Type B pancreatic cell (in vitro differentiated cells): Measurements from ENCODE around the gene IPO5. TPM values are rescaled to one million over a fixed set of nuclear protein-coding genes. Genes with fewer than 3 reads are reported as not detected.

ENCODE experiments used
- DNase-seq: peaks from one replicate; pipeline ENCODE4 v3.0.0; 2021; ENCODE audit warnings: mixed read lengths; ENCODE audit not compliant: unreplicated experiment; ENCODE audit errors: extremely low spot score
- H3K27ac Mint-ChIP-seq: 2 replicates; pipeline ENCODE4 v1.8.0; 2021; ENCODE audit warnings: mild to moderate bottlenecking, mixed read lengths
- H3K27me3 Mint-ChIP-seq: 2 replicates; pipeline ENCODE4 v1.8.0; 2021; ENCODE audit warnings: mixed read lengths
- H3K36me3 Mint-ChIP-seq: 2 replicates; pipeline ENCODE4 v1.8.0; 2021; ENCODE audit warnings: mixed read lengths
- H3K4me1 Mint-ChIP-seq: one replicate; pipeline ENCODE4 v1.8.0; 2021; ENCODE audit warnings: mixed read lengths; ENCODE audit not compliant: unreplicated experiment
- H3K4me3 Mint-ChIP-seq: 2 replicates; pipeline ENCODE4 v1.8.0; 2021; ENCODE audit warnings: mild to moderate bottlenecking, mixed read lengths
- H3K9me3 Mint-ChIP-seq: 2 replicates; pipeline ENCODE4 v1.8.0; 2021; ENCODE audit warnings: mixed read lengths
- total RNA-seq: library from RNA; stranded (reverse); gene quantifications from 2 replicates; pipeline ENCODE4 v1.2.1, GENCODE V29; 2021; ENCODE audit warnings: low replicate concordance
- TF ChIP-seq, protein P1 (sequence below): fragments of 200-600 bp; sonication (generic); conservative IDR thresholded peaks from 2 replicates; pipeline ENCODE4 v1.5.0; 2021; ENCODE audit warnings: antibody characterized with exemption, mild to moderate bottlenecking

IPO5 gene
- total RNA-seq, 1 donor from 2014 or later, result 202 TPM

DNA sequence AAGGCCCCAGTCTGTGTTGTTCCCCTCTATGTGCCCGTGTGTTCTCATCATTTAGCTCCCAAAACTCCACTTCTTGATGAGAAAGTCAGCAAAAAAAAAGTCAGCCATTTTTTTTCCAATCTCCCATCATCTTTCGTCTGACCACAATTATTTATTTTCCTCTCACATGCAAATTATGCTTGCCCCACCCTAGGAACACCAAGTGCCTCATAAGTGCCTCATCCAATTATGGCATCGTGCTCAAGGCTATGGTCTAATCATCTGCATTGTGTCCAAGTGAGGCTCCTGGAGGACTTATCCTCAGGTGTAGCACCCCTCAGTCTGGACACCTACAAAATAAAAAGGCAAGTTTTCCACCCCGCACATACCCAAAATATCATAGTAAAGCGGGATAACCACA lies 20.8 kb upstream of the IPO5 start:
- Mint-ChIP-seq H3K9me3 (no peaks in the 10 kb centered on the region), H3K4me3 (no peak overlapping the region), H3K27me3 (no peaks in the 10 kb centered on the region), H3K36me3 (no peaks in the 10 kb centered on the region), H3K27ac (no peak overlapping the region), H3K4me1 (peaks cover 10% of the 10 kb centered on the region)
- DNase-seq, result no peak
- TF ChIP-seq, protein P1, sequence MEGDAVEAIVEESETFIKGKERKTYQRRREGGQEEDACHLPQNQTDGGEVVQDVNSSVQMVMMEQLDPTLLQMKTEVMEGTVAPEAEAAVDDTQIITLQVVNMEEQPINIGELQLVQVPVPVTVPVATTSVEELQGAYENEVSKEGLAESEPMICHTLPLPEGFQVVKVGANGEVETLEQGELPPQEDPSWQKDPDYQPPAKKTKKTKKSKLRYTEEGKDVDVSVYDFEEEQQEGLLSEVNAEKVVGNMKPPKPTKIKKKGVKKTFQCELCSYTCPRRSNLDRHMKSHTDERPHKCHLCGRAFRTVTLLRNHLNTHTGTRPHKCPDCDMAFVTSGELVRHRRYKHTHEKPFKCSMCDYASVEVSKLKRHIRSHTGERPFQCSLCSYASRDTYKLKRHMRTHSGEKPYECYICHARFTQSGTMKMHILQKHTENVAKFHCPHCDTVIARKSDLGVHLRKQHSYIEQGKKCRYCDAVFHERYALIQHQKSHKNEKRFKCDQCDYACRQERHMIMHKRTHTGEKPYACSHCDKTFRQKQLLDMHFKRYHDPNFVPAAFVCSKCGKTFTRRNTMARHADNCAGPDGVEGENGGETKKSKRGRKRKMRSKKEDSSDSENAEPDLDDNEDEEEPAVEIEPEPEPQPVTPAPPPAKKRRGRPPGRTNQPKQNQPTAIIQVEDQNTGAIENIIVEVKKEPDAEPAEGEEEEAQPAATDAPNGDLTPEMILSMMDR, result no peak

DNA sequence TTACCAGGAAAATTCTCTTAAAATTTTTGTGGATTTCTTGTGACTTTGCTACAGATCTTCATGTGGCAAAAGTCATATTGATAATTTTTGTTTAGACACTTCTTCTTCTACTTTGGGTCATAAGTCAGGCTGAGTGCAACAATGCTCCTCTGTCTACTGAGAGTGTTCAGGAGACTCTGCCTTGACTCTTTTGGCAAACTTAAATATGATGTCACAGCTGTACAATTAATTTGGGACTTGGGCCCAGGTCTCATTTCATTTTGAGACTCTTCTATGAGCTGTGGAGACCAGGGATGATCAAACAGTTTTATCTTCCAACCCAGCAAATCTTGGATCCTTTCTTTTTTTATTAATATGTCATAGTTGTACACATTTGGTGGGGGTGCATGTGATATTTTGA lies 19.7 kb upstream of the IPO5 start:
- no peak for DNase-seq
- no peaks in the 10 kb centered on the region for H3K9me3 Mint-ChIP-seq
- TF ChIP-seq, protein P1, result no peak
- no peak overlapping the region for H3K4me3 Mint-ChIP-seq
- H3K36me3 Mint-ChIP-seq, result no peaks in the 10 kb centered on the region
- H3K27me3 Mint-ChIP-seq, result no peaks in the 10 kb centered on the region
- no peak overlapping the region for H3K27ac Mint-ChIP-seq
- H3K4me1 Mint-ChIP-seq, result peaks cover 10% of the 10 kb centered on the region

DNA sequence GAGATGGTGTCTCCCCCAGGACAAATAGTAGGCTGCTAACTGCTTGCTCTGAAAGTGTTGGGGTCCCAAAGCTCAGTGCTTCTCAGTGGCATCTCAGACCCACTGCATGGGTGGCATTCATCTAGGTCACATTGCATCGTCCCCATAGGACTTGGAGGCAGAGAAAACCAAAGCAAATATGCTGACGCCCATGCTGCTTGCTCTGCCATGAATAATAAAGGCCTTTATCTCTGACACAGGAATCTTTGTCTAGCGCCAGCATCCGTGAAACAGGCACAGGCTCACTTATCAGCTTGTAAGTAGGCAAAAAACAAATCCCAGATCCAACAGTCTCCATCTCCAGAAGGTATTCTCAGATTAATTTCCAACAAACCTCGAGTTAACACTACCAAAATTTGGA lies 18.9 kb upstream of the IPO5 start:
- no peak for DNase-seq
- Mint-ChIP-seq H3K27ac (no peak overlapping the region), H3K4me1 (peaks cover 10% of the 10 kb centered on the region), H3K9me3 (no peaks in the 10 kb centered on the region), H3K36me3 (no peaks in the 10 kb centered on the region), H3K27me3 (no peaks in the 10 kb centered on the region), H3K4me3 (no peak overlapping the region)
- TF ChIP-seq, protein P1, result no peak

DNA sequence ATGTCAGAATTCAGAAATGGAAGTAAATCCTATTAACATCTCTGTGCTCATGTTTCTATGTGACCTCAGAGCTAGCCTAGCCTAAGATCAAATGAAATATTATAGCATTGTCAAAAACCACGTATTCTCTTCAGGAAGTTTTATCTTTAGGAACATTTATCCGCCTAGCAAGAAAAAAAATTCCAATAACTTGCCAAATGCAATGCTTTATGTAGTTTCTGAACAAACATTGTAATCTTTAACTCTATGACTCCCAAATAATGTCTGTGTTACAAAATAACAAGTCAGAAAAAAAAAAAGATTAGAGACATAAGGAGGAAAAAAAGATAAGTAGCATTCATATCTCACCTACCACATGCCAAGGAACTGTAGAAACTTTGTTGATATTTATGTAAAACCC lies 18.4 kb upstream of the IPO5 start:
- Mint-ChIP-seq H3K27ac (no peak overlapping the region), H3K4me3 (no peak overlapping the region), H3K36me3 (no peaks in the 10 kb centered on the region), H3K27me3 (no peaks in the 10 kb centered on the region), H3K4me1 (peaks cover 10% of the 10 kb centered on the region), H3K9me3 (no peaks in the 10 kb centered on the region)
- TF ChIP-seq, protein P1, result no peak
- DNase-seq, result no peak

DNA sequence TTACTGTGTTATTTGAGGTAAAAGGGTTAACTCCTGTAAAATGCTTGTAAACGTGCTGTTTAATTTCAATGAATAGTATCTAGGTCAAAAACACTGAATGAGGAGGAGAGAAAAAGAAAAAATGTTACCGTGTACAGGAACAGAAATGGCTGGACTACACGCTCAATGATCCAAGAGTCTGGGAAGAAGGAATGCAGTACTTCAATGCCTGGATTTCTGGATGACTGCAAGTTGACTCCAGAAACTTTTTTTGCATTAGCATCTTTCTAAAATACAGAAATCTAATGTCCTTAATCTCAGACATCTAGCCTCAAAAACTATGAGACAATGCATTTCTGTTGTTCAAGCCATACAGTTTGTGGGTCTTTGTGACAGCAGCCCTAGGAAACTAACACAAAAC lies 17.4 kb upstream of the IPO5 start:
- no peak for DNase-seq
- no peaks in the 10 kb centered on the region for H3K9me3 Mint-ChIP-seq
- peaks cover 10% of the 10 kb centered on the region for H3K4me1 Mint-ChIP-seq
- H3K36me3 Mint-ChIP-seq, result no peaks in the 10 kb centered on the region
- TF ChIP-seq, protein P1, result no peak
- H3K4me3 Mint-ChIP-seq, result no peak overlapping the region
- no peak overlapping the region for H3K27ac Mint-ChIP-seq
- H3K27me3 Mint-ChIP-seq, result no peaks in the 10 kb centered on the region
